H1 (cell line): Measurements from ENCODE around the gene AMPD1.

ENCODE experiments used
- CREB1 ChIP-seq: IDR thresholded peaks from 2 replicates; pipeline ENCODE4 v1.6.1; 2012; ENCODE audit warnings: inconsistent platforms
- EZH2 ChIP-seq: fragments of 200-600 bp; sonication (generic); IDR thresholded peaks from 2 replicates; pipeline ENCODE4 v1.7.1; 2012; ENCODE audit warnings: low read depth, mild to moderate bottlenecking, moderate library complexity, low read length, inconsistent platforms; ENCODE audit not compliant: severe bottlenecking
- FOSL1 ChIP-seq: IDR thresholded peaks from 2 replicates; pipeline ENCODE4 v1.6.1; 2011; ENCODE audit warnings: mild to moderate bottlenecking, low read depth, low read length, moderate library complexity; ENCODE audit not compliant: insufficient read depth
- JUN ChIP-seq: IDR thresholded peaks from 2 replicates; pipeline ENCODE4 v1.6.1; 2011; ENCODE audit warnings: low read depth, mild to moderate bottlenecking, improper control_type of control experiment, low read length
- POLR2A ChIP-seq, 2 experiments: IDR thresholded peaks; 1 replicate in 1 of 2; 2 replicates in 1 of 2; pipeline ENCODE4 v1.6.1; 2011; ENCODE audit warnings: low read depth in 2 of 2, low read length in 2 of 2, mild to moderate bottlenecking in 2 of 2; ENCODE audit errors: control extremely low read depth in 1 of 2
- TEAD4 ChIP-seq: IDR thresholded peaks from 2 replicates; pipeline ENCODE4 v1.6.1; 2012; ENCODE audit warnings: low read depth, low read length, inconsistent platforms, mixed read lengths
- ZNF274 ChIP-seq: IDR thresholded peaks from 2 replicates; pipeline ENCODE4 v1.7.0; 2012; ENCODE audit warnings: low read length, borderline replicate concordance; ENCODE audit errors: extremely low read depth
- TF ChIP-seq, protein P1 (sequence below), 3 experiments: IDR thresholded peaks; 1 replicate in 2 of 3; 2 replicates in 1 of 3; pipeline versions ENCODE4 v1.5.1 to v1.6.1; 2011; ENCODE audit warnings: low read length in 3 of 3, mild to moderate bottlenecking in 3 of 3, inconsistent platforms in 2 of 3, low read depth in 1 of 3, moderate library complexity in 1 of 3; ENCODE audit not compliant: insufficient read depth in 1 of 3; ENCODE audit errors: control extremely low read depth in 1 of 3
- TF ChIP-seq, protein P2 (sequence below): IDR thresholded peaks from 2 replicates; pipeline ENCODE4 v1.6.1; 2011; ENCODE audit warnings: low read depth, mild to moderate bottlenecking, low read length; ENCODE audit not compliant: insufficient read depth

DNA sequence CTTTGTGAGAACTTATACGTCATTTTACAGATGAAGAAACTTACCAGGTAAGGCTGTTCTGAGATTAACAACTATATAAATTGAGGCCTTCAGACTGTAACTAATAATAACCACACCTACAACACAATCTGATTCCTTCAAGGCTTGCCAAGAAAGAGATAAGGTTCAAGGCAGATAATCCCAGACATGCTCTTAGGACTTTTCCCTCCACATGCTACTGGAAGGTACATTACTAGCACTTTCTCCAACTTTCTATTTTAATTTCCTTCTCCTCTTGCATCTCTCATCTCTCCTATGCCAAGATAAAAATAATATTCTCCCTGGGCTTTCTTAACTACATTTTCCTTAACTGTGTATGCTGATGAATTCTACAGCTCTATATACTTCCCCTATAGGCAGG lies 40.1 kb upstream of the AMPD1 start:
- TF ChIP-seq, protein P1, sequence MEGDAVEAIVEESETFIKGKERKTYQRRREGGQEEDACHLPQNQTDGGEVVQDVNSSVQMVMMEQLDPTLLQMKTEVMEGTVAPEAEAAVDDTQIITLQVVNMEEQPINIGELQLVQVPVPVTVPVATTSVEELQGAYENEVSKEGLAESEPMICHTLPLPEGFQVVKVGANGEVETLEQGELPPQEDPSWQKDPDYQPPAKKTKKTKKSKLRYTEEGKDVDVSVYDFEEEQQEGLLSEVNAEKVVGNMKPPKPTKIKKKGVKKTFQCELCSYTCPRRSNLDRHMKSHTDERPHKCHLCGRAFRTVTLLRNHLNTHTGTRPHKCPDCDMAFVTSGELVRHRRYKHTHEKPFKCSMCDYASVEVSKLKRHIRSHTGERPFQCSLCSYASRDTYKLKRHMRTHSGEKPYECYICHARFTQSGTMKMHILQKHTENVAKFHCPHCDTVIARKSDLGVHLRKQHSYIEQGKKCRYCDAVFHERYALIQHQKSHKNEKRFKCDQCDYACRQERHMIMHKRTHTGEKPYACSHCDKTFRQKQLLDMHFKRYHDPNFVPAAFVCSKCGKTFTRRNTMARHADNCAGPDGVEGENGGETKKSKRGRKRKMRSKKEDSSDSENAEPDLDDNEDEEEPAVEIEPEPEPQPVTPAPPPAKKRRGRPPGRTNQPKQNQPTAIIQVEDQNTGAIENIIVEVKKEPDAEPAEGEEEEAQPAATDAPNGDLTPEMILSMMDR (IDR thresholded peaks at IDR 0.05; ENCODE audit: control extremely low read depth in 1 of 3, insufficient read depth in 1 of 3, low read depth in 1 of 3, low read length in 3 of 3) = no peak
- TF ChIP-seq, protein P2, sequence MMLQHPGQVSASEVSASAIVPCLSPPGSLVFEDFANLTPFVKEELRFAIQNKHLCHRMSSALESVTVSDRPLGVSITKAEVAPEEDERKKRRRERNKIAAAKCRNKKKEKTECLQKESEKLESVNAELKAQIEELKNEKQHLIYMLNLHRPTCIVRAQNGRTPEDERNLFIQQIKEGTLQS = no peak
- TF ChIP-seq JUN (no peak), TEAD4 (no peak), EZH2 (no peak), ZNF274 (no peak), CREB1 (no peak), FOSL1 (no peak), POLR2A (IDR thresholded peaks at IDR 0.05; ENCODE audit: control extremely low read depth in 1 of 2, low read depth in 2 of 2, low read length in 2 of 2) (no peak)
